HCEC 1CT (cell line): ENCODE results near the gene ARMCX5.

ENCODE experiments used
- DNase-seq: peaks from one replicate; pipeline ENCODE4 v3.0.0-alpha.2; 2017

Gene ARMCX5

DNA sequence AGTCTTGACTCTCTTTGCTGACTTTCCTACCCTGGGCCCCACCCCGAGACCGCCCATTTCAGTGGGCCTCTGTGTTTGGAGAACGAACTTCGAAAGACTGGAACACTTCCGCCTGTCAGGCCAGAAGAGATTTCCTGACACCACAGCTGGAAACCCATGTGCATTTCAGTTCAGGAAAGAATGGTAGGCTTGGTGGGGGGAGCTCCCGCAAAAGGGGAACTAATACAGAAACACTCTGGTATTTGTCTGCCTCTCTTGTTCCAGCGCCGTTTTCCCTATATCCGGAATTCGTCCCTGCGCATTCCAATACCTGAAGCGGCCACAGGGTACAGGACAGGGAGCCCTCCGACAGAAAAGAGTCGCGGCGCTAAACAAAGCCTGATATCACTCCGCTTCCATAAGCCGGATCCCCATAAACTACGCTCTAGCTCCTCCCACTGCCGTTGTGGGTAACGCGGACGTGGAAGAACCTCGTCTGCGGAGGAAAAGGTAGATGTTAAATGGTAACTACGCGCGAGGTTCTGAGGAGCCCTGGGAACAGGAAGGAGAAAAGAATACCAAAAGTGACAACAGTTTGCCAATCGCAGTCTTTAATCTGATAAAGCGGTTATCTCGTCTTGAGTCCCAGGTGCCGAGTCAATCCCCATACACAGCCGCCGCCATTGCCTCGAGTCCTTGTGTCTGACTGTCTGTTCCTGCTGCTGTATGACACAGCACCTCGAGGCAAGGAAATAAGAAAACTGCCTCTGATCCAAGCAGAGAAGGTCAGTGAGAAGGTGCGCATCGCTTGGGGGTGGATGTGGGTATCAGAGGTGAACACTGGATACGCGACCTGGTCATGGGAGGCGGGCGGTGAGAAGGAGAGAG, at the start of gene ARMCX5:
ARMCX5 (plus strand) TSS at position 432 of the 867 bp plus-strand sequence. CDS start 2,627 bp downstream, outside the sequence.
- peak; percentile 88 for DNase-seq

DNA sequence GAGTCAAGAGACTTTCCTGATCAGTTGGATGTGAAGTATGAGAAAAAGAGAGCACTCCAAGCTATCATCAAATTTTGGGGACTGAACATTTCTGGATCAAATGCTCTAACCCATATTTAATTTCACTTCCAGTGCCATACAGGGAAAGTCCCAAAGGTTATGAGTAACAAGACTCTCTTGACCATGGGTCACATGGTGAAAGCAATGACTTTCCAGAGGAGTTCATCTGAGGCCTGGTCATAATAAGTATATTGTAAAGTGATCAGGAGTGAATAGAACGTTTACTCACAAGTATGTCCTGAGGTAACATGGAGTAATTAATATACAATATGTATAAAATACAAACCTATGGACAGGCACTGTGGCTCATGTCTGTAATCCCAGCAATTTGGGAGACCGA, 40.7 kb upstream of the ARMCX5 start:
- DNase-seq: no peak

- no peak for DNase-seq
Observed at GRCh38 chrX:102560423-102561068, 38.8 kb upstream of the ARMCX5 start.

GRCh38 chrX:102580891-102581290, 18.4 kb upstream of the ARMCX5 start:
- no peak for DNase-seq

DNA sequence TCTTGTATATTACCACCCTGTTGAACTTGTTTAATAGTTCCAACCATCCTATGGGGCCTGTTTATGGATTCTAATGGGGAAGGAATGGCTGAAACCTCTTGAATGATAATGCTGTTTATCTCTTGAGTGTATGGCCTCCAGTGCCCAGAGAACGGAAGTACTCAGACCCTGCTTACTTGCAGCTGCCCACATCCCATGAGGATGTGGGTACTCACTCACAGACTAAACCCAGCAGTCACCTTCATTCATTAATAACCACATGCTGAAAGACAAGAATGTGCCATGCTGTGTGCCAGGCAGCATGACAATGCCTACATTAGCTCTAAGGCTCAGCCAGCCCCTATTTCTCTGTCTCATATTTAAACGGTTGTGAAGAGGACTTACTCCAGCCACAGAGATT, 5.9 kb upstream of the ARMCX5 start:
- no peak for DNase-seq

DNA sequence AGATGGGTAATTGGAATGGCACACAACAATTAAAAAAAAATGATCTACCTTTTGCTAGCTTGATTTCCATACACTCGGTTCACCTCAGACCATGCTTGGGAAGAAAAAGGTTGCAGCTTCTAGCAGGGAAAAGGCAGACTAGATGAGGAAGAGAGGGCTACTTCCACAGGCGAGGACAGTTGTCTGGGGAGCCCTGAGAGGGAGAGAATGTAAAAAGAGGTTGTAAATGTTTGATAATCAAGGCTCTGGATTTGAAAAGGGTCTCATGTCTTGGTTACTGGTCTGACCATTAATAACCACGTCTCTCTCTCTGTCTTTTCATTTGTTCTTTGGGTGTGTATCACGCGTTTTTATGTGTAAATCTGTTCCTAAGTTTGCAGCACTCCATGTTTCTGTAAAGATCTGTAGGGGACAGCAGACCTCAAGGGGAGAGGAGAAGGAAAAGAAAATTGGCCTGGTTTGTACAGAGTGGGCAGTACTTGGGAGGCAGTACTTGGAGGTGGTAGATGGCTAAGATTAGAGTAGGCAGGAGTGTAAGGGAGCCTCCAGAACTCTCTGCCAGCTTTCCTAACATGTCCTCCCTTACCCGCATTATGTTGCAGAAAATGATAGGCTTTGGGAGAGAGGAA, 750 bp downstream of the ARMCX5 start:
- peak; percentile 19 for DNase-seq

DNA sequence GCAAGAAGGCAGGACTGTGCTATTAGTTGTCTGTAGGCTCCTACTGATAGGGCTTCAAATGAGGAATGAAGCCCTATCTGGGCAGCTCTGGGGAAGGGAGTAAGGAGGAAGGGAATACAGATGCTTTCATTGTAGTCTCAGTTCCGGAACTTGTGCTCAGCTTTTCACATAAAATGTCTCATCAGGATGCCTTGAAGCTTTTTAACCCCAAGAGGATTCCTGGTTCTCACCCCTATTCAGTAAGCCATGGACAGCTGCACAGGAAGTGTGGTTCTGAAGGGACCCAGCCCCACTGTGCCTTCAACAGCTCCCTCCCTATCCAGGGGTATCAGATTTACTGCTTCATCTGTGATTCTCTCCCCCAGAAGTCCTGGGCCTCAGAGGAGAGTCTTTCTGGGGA, 5.0 kb downstream of the ARMCX5 start:
- DNase-seq: no peak

GRCh38 chrX:102606115-102606514, 6.8 kb downstream of the ARMCX5 start:
- DNase-seq: no peak

DNA sequence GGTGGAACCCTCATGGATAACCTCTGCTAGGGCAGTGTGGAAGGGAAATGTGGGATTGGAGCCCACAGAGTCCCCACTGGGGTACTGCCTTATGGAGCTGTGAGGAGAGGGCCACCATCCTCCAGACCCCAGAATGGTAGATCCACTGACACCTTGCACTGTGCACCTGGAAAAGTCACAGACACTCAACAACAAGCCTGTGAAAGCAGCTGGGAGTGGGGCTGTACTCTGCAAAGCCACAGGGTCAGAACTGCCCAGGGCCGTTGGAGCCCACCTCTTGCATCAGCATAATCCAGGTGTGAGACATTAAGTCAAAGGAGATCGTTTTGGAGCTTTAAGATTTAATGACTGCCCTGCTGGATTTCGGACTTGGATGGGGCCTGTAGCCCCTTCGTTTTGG, 11.6 kb downstream of the ARMCX5 start:
- no peak for DNase-seq

- no peak for DNase-seq
Observed at GRCh38 chrX:102624105-102624504, 24.8 kb downstream of the ARMCX5 start.

DNA sequence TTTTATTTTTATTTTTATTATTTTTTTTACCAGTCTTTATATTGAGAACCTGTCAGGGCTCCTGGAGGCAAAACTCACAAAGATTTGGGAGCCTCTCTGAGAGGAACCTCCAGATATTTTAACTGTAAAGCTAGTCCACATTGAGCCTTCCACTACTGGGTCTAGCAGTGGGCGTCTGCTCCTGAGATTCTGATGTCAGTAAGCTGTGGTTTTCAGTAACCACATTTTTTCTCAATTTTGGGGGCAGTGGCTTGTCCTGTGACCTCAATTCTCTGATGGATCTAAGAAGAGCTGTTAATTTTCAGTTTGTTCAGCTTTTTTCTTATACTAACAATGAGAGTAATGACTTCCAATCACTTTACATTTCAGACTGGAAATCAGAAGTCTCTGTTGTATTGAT, 28.3 kb downstream of the ARMCX5 start:
- DNase-seq: no peak

- no peak for DNase-seq
Observed at GRCh38 chrX:102637561-102637960, 38.2 kb downstream of the ARMCX5 start.

GRCh38 chrX:102650903-102651241, 51.6 kb downstream of the ARMCX5 start:
- DNase-seq: no peak

DNA sequence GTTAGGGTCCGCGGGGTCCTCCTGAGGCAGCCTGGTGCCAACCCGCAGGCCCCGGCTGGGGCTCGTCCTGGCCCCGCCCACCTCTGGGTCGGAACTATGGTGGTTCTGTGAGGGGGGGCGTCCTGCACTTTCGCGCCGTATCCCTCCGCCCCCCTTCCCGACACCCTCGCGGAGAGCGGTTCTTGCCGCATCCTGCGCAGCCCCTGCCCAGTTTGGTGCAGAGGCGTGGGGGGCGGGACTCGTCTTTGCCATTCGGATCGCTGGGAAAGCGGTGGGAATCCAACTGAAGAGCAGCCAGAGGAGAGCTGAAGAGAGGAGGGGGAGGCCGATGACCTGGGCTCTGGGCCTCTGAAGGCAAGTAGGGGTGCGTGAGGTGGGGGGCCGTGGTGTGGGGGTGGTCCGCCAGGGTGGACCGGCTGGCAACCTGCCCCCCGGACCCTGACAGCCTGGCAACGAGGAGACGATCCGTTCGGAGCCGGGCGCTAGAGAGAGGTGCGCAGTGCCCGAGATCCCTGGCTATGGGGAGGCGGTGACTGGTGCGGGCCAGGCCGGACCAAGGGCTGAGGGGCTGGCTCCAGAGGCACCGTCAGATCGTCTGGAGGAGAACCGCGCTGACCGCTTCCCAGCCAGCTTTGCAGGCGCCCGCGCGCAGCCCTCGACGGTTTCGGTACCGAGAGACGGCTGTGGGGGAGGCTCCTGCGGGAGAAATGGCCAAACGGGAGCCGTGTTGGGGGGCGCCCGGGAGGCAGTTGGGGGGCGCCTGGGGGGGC, 52.1 kb downstream of the ARMCX5 start, which contains the start of gene GPRASP1:
GPRASP1 (plus strand) TSS at position 242 of the 770 bp plus-strand sequence. CDS start 2,431 bp downstream, outside the sequence.
- DNase-seq: no peak

DNA sequence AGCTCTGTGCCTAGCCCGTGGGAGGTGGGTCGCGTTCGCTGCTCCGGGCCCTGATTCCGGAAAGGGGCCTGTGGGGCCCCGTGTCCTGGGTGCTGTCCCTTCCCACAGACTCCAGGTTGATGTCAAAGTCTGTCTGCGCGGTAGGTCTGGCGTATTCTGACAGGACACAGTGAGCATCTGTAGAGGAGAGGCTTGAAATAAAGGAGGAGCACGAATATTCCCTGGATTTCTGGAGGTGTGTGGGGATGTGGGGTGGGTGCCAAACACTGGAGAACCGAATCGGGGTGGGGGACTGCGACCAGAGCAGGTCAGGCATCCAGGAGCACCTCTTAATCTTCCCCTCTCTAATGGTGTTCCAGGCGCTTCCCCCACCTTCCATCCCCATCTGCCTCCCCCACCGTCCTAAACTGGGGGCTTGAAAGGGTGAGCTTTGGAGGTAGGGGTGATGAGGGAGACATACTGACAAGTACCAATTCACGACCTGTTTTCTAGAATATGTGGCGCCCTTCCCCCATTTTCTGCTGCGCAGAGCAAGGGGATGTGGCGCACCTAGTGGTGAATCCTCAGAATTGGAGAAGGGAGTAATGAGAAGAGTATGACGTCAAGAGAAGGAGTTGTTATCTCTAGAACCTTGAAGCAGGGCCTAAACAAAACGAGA, 52.8 kb downstream of the ARMCX5 start:
- peak; percentile 6 for DNase-seq
